PC-9 (cell line): ENCODE measurements around the gene CRADD.

ENCODE experiments used
- EZH2 ChIP-seq: fragments of 200-600 bp; sonication (generic); IDR thresholded peaks from 2 replicates; pipeline ENCODE4 v1.8.0; 2017; ENCODE audit warnings: antibody characterized with exemption, low read depth
- TF ChIP-seq, protein P1 (sequence below): fragments of 200-600 bp; sonication (generic); conservative IDR thresholded peaks from 2 replicates; pipeline ENCODE4 v1.6.1; 2017; ENCODE audit warnings: mixed run types, antibody characterized with exemption, mild to moderate bottlenecking, moderate library complexity

DNA sequence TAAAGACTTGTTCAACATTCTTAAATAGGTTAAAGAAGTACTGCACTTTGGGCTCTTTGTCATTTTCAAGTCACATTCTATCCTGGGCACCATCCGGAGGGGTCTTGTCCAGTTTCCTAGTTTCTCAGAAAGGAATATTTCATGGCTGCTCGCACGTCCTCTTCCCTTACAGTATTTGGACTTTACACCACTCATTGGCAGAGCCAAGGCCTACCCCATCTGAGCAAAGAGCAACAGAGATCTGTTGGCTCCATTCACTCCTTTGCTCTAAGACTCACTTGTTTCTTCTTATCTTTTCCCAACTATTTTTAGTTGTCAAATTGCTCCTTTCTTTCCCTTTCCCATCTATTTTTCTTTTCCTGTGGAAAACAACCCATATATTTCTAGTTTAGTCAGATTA, 118.2 kb downstream of the CRADD start:
- TF ChIP-seq, protein P1, sequence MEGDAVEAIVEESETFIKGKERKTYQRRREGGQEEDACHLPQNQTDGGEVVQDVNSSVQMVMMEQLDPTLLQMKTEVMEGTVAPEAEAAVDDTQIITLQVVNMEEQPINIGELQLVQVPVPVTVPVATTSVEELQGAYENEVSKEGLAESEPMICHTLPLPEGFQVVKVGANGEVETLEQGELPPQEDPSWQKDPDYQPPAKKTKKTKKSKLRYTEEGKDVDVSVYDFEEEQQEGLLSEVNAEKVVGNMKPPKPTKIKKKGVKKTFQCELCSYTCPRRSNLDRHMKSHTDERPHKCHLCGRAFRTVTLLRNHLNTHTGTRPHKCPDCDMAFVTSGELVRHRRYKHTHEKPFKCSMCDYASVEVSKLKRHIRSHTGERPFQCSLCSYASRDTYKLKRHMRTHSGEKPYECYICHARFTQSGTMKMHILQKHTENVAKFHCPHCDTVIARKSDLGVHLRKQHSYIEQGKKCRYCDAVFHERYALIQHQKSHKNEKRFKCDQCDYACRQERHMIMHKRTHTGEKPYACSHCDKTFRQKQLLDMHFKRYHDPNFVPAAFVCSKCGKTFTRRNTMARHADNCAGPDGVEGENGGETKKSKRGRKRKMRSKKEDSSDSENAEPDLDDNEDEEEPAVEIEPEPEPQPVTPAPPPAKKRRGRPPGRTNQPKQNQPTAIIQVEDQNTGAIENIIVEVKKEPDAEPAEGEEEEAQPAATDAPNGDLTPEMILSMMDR, result no peak
- TF ChIP-seq EZH2, result no peak
